Spleen (tissue), 11 donors: ENCODE results near the gene NGB. TPM values are rescaled to one million over a fixed set of nuclear protein-coding genes. Genes with fewer than 3 reads are reported as not detected.

Experiments
- DNase-seq: peaks from one replicate; pipeline ENCODE4 v3.0.0-alpha.2; 2020
- H3K27ac ChIP-seq, 8 donors: fragments of 200-600 bp; sonication (generic) in 7 of 8; 1 replicate in 4 of 8; 2 replicates in 4 of 8; pipeline versions ENCODE4 v1.5.0 to v1.8.0; 2016 to 2021; ENCODE audit warnings: inconsistent platforms in 4 of 8, mild to moderate bottlenecking in 4 of 8, moderate library complexity in 1 of 8
- H3K27me3 ChIP-seq, 7 donors: fragments of 200-600 bp; sonication (generic) in 6 of 7; replicated peaks in 1 of 7; 1 replicate in 4 of 7; 2 replicates in 3 of 7; pipeline versions ENCODE4 v1.5.0 to v1.8.0; 2016 to 2021; ENCODE audit warnings: inconsistent platforms in 3 of 7, mild to moderate bottlenecking in 1 of 7
- H3K36me3 ChIP-seq, 6 donors: fragments of 200-600 bp; sonication (generic) in 5 of 6; 1 replicate in 4 of 6; 2 replicates in 2 of 6; pipeline versions ENCODE4 v1.5.0 to v1.8.0; 2016 to 2021; ENCODE audit warnings: inconsistent platforms in 2 of 6
- H3K4me1 ChIP-seq, 6 donors: fragments of 200-600 bp; sonication (generic) in 5 of 6; 1 replicate in 3 of 6; 2 replicates in 3 of 6; pipeline versions ENCODE4 v1.5.0 to v1.8.0; 2016 to 2021; ENCODE audit warnings: inconsistent platforms in 3 of 6
- H3K4me3 ChIP-seq, 8 donors: fragments of 200-600 bp; sonication (generic) in 7 of 8; 1 replicate in 4 of 8; 2 replicates in 4 of 8; pipeline versions ENCODE4 v1.5.0 to v1.8.0; 2016 to 2021; ENCODE audit warnings: inconsistent platforms in 4 of 8, mild to moderate bottlenecking in 4 of 8, moderate library complexity in 2 of 8
- H3K9me3 ChIP-seq, 8 donors: fragments of 200-600 bp; sonication (generic) in 7 of 8; 1 replicate in 4 of 8; 2 replicates in 4 of 8; pipeline versions ENCODE4 v1.5.0 to v1.8.0; 2016 to 2021; ENCODE audit warnings: inconsistent platforms in 4 of 8
- CTCF ChIP-seq, 11 experiments: fragments of 200-600 bp in 7 of 11; fragments of 450-650 bp in 4 of 11; sonication (generic) in 4 of 11; IDR thresholded peaks in 8 of 11; conservative IDR thresholded peaks in 3 of 11; 1 replicate in 7 of 11; 2 replicates in 4 of 11; pipeline versions ENCODE4 v1.4.0 to v1.8.0; 2016 to 2021; ENCODE audit warnings: antibody characterized with exemption in 11 of 11, inconsistent platforms in 4 of 11, mild to moderate bottlenecking in 1 of 11
- POLR2A ChIP-seq, 3 donors: fragments of 450-650 bp; IDR thresholded peaks; one replicate each; pipeline ENCODE4 v1.5.1; 2017; ENCODE audit warnings: antibody characterized with exemption in 3 of 3, mild to moderate bottlenecking in 1 of 3
- POLR2AphosphoS5 ChIP-seq, 3 donors: sonication (generic); formaldehyde crosslinking; IDR thresholded peaks; one replicate each; pipeline ENCODE4 v1.5.1; 2017; ENCODE audit warnings: antibody characterized with exemption in 3 of 3
- WGBS, 5 donors: extraction: QIAGEN DNeasy Blood & Tissue Kit in 3 of 5; methylation state at CpG; one replicate each; pipeline versions ENCODE4 v1.1.5 to v1.1.7; 2013 to 2018; 5-methylcytosine and 5-hydroxymethylcytosine counted together
- intact Hi-C: fragments of 100-400 bp; cut with DNase I; formaldehyde crosslinking; loops from one replicate; pipeline ENCODE4 v1.15.0; 2023; ENCODE audit warnings: low total_unique reads
- polyA plus RNA-seq, 3 donors: library from polyadenylated mRNA; stranded (reverse); fragments of 200-250 nt; gene quantifications; one replicate each; pipeline ENCODE4 v1.2.1, GENCODE V29; 2013
- total RNA-seq, 7 donors: library from RNA; depleted of rRNA in 3 of 7; stranded (reverse); fragments of >200 nt in 3 of 7; fragmentation: NEBNext Ultra II Directional in 4 of 7; extraction: Animal tissue kit (Norgen Biotek cat#: 25700) in 4 of 7; gene quantifications; one replicate each; pipeline versions ENCODE4 v1.1.0 to v1.2.1, GENCODE V29; 2016 to 2021
- donor health status: healthy with polysubstance abuse.
- donor health status: DM: no; HTN: no; CAD: no; lungs with moderate emphysema.
- donor health status: DM: no; HTN: no; CAD: no.
- donor health status: Bipolar disorder and iron deficiency.
- donor health status: healthy.
- donor health status: DM: no; HTN: no; CAD: no.
- donor health status: DM: yes; HTN: yes; CAD: no.

Gene NGB
- total and polyA plus RNA-seq, 10 donors: not detected

GRCh38 chr14:77260199-77260598 is 10.8 kb downstream of the NGB start:
- DNase-seq: no peak
- H3K36me3 ChIP-seq: no peaks in the 10 kb centered on the region
- TF ChIP-seq POLR2A (IDR thresholded peaks at IDR 0.05) (no peak), POLR2AphosphoS5 (IDR thresholded peaks at IDR 0.05) (no peak), CTCF (IDR thresholded peaks at IDR 0.05 in 8 of 11, conservative IDR thresholded peaks at IDR 0.05 in 3 of 11) (no peak)

DNA sequence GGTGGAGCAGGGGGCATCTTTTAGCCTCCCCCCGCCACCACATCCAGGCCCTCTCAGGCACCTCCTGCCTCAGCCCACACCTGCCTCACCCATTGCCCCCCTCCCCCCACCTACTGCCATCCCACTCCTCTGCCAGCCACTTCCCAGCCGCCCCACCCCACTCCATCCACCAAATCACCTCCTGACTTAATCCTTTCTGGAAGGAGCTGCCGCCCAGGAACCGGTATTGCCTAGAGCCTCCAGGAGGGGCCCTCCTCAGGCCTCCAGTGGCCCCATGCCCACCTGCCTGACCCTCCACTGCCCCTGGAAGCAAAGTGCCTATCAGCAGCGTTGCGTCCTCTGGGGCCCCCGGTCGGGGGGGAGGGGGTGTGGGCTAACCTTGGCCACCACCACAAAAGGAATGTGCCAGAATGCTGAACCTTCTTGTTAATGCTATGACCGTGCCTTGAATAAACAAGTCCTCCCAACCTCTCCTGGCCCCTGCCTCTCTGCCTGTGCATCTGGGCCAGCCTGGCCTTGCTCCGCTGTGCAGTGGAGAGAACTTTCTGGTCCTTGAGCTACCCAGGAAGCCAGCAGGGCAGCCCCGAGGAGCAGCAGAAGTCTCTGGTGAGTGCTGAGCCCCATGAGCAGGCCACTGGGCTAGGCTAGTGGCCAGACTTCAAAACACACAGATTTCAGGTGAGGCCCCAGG is 11.8 kb downstream of the NGB start:
- Histone ChIP-seq H3K36me3 (no peaks in the 10 kb centered on the region), H3K4me3 (no peak overlapping the region), H3K27ac (no peak overlapping the region), H3K27me3 (peaks cover 0 to 31% (median 0%) of the 10 kb centered on the region in 7 donors), H3K4me1 (no peaks in the 10 kb centered on the region), H3K9me3 (no peaks in the 10 kb centered on the region)
- TF ChIP-seq POLR2A (IDR thresholded peaks at IDR 0.05) (no peak), POLR2AphosphoS5 (IDR thresholded peaks at IDR 0.05) (no peak), CTCF (IDR thresholded peaks at IDR 0.05 in 8 of 11, conservative IDR thresholded peaks at IDR 0.05 in 3 of 11) (no peak)
- intact Hi-C loops: no loop called here
- 62 to 86% (median 74%) methylated on average over 9 to 11 of the region's 11 CpGs for WGBS, 5 donors
- DNase-seq: no peak

More at GRCh38 chr14:77260199-77260598, 10.8 kb downstream of the NGB start:
- H3K27me3 ChIP-seq: peaks cover 0 to 31% (median 0%) of the 10 kb centered on the region in 7 donors
- intact Hi-C loops: no loop called here
- no peak overlapping the region for H3K27ac ChIP-seq
- no peaks in the 10 kb centered on the region for H3K9me3 ChIP-seq
- H3K4me3 ChIP-seq: no peak overlapping the region
- WGBS, 5 donors: 83 to 91% (median 88%) methylated on average over 11 of the region's 11 CpGs
- no peaks in the 10 kb centered on the region for H3K4me1 ChIP-seq

DNA sequence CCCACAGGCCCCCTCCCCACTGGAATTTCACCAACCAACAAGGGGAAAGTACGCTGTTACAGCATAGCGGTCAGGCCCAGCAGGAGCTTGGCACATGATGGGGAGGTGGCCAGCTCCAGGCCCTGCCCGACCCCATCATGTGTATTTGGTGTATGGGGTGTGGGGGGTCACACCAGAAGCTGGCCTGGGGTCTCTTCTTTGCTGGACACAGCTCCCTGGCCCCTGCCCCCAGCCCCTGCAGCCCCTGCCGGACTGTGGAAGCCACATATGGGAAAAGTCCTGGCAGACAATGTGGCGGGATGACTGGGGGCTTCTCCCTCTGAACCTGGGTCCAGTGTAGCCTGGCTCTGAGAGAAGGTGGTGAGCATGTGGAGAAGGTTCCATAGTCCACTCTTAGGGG is 12.4 kb downstream of the NGB start:
- Histone ChIP-seq H3K27ac (no peak overlapping the region), H3K4me1 (no peaks in the 10 kb centered on the region), H3K27me3 (peaks cover 0 to 31% (median 0%) of the 10 kb centered on the region in 7 donors), H3K9me3 (no peaks in the 10 kb centered on the region), H3K36me3 (no peaks in the 10 kb centered on the region), H3K4me3 (no peak overlapping the region)
- TF ChIP-seq CTCF (IDR thresholded peaks at IDR 0.05 in 8 of 11, conservative IDR thresholded peaks at IDR 0.05 in 3 of 11) (no peak), POLR2A (IDR thresholded peaks at IDR 0.05) (no peak), POLR2AphosphoS5 (IDR thresholded peaks at IDR 0.05) (no peak)
- 78 to 88% (median 82%) methylated on average over 5 of the region's 5 CpGs for WGBS, 5 donors
- no peak for DNase-seq
- intact Hi-C loops: no loop called here

GRCh38 chr14:77257700-77258099 is 13.3 kb downstream of the NGB start:
- H3K4me3 ChIP-seq: no peak overlapping the region
- H3K9me3 ChIP-seq: no peaks in the 10 kb centered on the region
- DNase-seq: no peak
- no peaks in the 10 kb centered on the region for H3K4me1 ChIP-seq
- 83 to 94% (median 91%) methylated on average over 4 to 10 of the region's 10 CpGs for WGBS, 5 donors
- H3K27me3 ChIP-seq: peaks cover 0 to 31% (median 0%) of the 10 kb centered on the region in 7 donors
- H3K36me3 ChIP-seq: no peaks in the 10 kb centered on the region
- TF ChIP-seq POLR2AphosphoS5 (IDR thresholded peaks at IDR 0.05): no peak
- no peak for TF ChIP-seq POLR2A (IDR thresholded peaks at IDR 0.05)
- TF ChIP-seq CTCF (IDR thresholded peaks at IDR 0.05 in 8 of 11, conservative IDR thresholded peaks at IDR 0.05 in 3 of 11): no peak
- intact Hi-C loops: no loop called here
- H3K27ac ChIP-seq: no peak overlapping the region
